ENCODE data around the gene EIF2S3. TPM values are rescaled to one million over a fixed set of nuclear protein-coding genes. Genes with fewer than 3 reads are reported as not detected.

EIF2S3 gene
- polyA plus RNA-seq, 1 donor from 2014 or later, result 93.9 TPM

DNA sequence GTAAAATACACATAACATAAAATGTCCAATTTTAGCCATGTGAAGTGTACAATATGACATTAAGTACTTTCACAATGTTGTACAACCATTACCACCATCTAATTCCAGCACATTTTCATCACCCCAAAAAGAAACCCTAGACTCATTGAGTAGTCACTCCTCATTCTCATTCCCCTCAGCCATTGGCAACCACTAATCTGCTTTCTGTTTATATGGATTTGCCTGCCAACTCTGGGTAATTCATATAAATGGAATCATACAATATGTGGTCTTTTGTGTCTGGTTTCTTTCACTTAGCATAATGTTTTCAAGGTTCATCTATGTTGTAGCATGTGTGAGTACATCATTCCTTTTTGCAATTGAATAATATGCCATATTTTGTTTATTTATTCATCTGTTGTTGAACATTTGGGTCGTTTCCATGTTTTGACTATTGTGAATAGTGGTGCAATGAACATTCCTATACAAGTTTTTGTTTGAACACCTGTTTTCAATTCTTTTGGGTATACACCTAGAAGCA lies 43.0 kb downstream of the EIF2S3 start:
- Histone ChIP-seq H3K9me3 (ENCODE audit: low read length) (no peaks in the 10 kb centered on the region), H3K9ac (ENCODE audit: low read length) (no peak overlapping the region), H3K9me2 (ENCODE audit: insufficient read depth, low read length) (no peaks in the 10 kb centered on the region), H3K27ac (ENCODE audit: low read length) (no peak overlapping the region), H3K27me3 (ENCODE audit: insufficient read depth, low read depth, low read length) (no peaks in the 10 kb centered on the region), H3K79me2 (replicated peaks; ENCODE audit: insufficient read depth, low read length) (no peaks in the 10 kb centered on the region), H3K4me2 (ENCODE audit: low read length) (no peak overlapping the region), H3F3A (ENCODE audit: insufficient read depth, low read length, poor library complexity, severe bottlenecking) (no peaks in the 10 kb centered on the region), H2AFZ (ENCODE audit: low read depth, low read length) (no peak overlapping the region), H3K36me3 (ENCODE audit: insufficient read depth, low read length) (no peaks in the 10 kb centered on the region), H3K4me3 (ENCODE audit: low read length) (no peak overlapping the region), H4K20me1 (ENCODE audit: insufficient read depth) (no peaks in the 10 kb centered on the region)
- TF ChIP-seq POLR2AphosphoS5 (IDR thresholded peaks at IDR 0.05) (no peak), SMC3 (conservative IDR thresholded peaks at IDR 0.05; ENCODE audit: poor library complexity) (no peak), EP300 (conservative IDR thresholded peaks at IDR 0.05; ENCODE audit: poor library complexity, severe bottlenecking) (no peak), MXI1 (conservative IDR thresholded peaks at IDR 0.05; ENCODE audit: poor library complexity, severe bottlenecking) (no peak), EZH2 (IDR thresholded peaks at IDR 0.05; ENCODE audit: borderline replicate concordance, insufficient read depth, low read length, poor library complexity, severe bottlenecking) (no peak), TAF1 (IDR thresholded peaks at IDR 0.05; ENCODE audit: low read depth) (no peak), RAD21 (conservative IDR thresholded peaks at IDR 0.05) (no peak)
- TF ChIP-seq, protein P1, sequence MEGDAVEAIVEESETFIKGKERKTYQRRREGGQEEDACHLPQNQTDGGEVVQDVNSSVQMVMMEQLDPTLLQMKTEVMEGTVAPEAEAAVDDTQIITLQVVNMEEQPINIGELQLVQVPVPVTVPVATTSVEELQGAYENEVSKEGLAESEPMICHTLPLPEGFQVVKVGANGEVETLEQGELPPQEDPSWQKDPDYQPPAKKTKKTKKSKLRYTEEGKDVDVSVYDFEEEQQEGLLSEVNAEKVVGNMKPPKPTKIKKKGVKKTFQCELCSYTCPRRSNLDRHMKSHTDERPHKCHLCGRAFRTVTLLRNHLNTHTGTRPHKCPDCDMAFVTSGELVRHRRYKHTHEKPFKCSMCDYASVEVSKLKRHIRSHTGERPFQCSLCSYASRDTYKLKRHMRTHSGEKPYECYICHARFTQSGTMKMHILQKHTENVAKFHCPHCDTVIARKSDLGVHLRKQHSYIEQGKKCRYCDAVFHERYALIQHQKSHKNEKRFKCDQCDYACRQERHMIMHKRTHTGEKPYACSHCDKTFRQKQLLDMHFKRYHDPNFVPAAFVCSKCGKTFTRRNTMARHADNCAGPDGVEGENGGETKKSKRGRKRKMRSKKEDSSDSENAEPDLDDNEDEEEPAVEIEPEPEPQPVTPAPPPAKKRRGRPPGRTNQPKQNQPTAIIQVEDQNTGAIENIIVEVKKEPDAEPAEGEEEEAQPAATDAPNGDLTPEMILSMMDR (IDR thresholded peaks at IDR 0.05; ENCODE audit: poor library complexity, severe bottlenecking), result no peak
- TF ChIP-seq, protein P2, sequence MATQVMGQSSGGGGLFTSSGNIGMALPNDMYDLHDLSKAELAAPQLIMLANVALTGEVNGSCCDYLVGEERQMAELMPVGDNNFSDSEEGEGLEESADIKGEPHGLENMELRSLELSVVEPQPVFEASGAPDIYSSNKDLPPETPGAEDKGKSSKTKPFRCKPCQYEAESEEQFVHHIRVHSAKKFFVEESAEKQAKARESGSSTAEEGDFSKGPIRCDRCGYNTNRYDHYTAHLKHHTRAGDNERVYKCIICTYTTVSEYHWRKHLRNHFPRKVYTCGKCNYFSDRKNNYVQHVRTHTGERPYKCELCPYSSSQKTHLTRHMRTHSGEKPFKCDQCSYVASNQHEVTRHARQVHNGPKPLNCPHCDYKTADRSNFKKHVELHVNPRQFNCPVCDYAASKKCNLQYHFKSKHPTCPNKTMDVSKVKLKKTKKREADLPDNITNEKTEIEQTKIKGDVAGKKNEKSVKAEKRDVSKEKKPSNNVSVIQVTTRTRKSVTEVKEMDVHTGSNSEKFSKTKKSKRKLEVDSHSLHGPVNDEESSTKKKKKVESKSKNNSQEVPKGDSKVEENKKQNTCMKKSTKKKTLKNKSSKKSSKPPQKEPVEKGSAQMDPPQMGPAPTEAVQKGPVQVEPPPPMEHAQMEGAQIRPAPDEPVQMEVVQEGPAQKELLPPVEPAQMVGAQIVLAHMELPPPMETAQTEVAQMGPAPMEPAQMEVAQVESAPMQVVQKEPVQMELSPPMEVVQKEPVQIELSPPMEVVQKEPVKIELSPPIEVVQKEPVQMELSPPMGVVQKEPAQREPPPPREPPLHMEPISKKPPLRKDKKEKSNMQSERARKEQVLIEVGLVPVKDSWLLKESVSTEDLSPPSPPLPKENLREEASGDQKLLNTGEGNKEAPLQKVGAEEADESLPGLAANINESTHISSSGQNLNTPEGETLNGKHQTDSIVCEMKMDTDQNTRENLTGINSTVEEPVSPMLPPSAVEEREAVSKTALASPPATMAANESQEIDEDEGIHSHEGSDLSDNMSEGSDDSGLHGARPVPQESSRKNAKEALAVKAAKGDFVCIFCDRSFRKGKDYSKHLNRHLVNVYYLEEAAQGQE (IDR thresholded peaks at IDR 0.05; ENCODE audit: borderline replicate concordance), result no peak

DNA sequence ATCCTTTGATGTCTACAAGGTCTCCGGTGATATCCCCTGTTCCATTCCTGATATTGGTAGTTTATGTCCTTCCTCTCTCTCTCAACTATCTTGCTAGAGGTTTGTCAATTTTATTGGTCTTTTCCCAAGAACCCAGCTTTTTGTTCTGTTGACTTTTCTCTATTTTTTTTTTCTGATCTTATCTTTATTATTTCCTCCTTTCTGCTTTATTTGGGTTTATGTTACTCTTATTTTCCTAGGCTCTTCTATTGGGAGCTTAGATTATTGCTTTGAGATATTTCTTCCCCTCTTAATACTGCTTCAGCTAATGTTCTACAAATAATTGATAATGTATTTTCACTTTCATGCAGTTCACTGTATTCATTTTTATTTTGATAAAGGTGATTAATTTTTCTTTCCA lies 44.2 kb downstream of the EIF2S3 start:
- H3K27me3 ChIP-seq (ENCODE audit: insufficient read depth, low read depth, low read length), result no peaks in the 10 kb centered on the region
- no peaks in the 10 kb centered on the region for H3K9me3 ChIP-seq (ENCODE audit: low read length)
- no peak overlapping the region for H2AFZ ChIP-seq (ENCODE audit: low read depth, low read length)
- no peak overlapping the region for H3K4me2 ChIP-seq (ENCODE audit: low read length)
- no peak overlapping the region for H3K9ac ChIP-seq (ENCODE audit: low read length)
- H3F3A ChIP-seq (ENCODE audit: insufficient read depth, low read length, poor library complexity, severe bottlenecking), result no peaks in the 10 kb centered on the region
- H3K79me2 ChIP-seq (replicated peaks; ENCODE audit: insufficient read depth, low read length), result no peaks in the 10 kb centered on the region
- H3K9me2 ChIP-seq (ENCODE audit: insufficient read depth, low read length), result no peaks in the 10 kb centered on the region
- no peaks in the 10 kb centered on the region for H3K36me3 ChIP-seq (ENCODE audit: insufficient read depth, low read length)
- TF ChIP-seq MXI1 (conservative IDR thresholded peaks at IDR 0.05; ENCODE audit: poor library complexity, severe bottlenecking), result no peak
- no peak for TF ChIP-seq SMC3 (conservative IDR thresholded peaks at IDR 0.05; ENCODE audit: poor library complexity)
- no peak for TF ChIP-seq EZH2 (IDR thresholded peaks at IDR 0.05; ENCODE audit: borderline replicate concordance, insufficient read depth, low read length, poor library complexity, severe bottlenecking)
- TF ChIP-seq, protein P2 (IDR thresholded peaks at IDR 0.05; ENCODE audit: borderline replicate concordance), result no peak
- no peak for TF ChIP-seq TAF1 (IDR thresholded peaks at IDR 0.05; ENCODE audit: low read depth)
- H4K20me1 ChIP-seq (ENCODE audit: insufficient read depth), result no peaks in the 10 kb centered on the region
- H3K4me3 ChIP-seq (ENCODE audit: low read length), result no peak overlapping the region
- no peak overlapping the region for H3K27ac ChIP-seq (ENCODE audit: low read length)
